ENCODE data around the gene CLMN. TPM values are rescaled to one million over a fixed set of nuclear protein-coding genes. Genes with fewer than 3 reads are reported as not detected.
A peak's percentile ranks its signal among the peaks of the same experiment; 100 is the strongest.

Gene CLMN
- total and polyA plus RNA-seq, 2 of the 13 experiments (the other 11 are each of a cell fraction or from before 2014, with no cell fraction given), result 15.1 to 16.7 TPM

GRCh38 chr14:95304342-95304741 lies 15.4 kb downstream of the CLMN start (continued):
- TF ChIP-seq ZNF687 (CRISPR knock-in tag; IDR thresholded peaks at IDR 0.05) (no peak), PLRG1 (conservative IDR thresholded peaks at IDR 0.05) (no peak), ZNF260 (CRISPR knock-in tag; IDR thresholded peaks at IDR 0.05; ENCODE audit: borderline replicate concordance, low read depth) (no peak), PRPF4 (IDR thresholded peaks at IDR 0.05; ENCODE audit: low read depth, low read length, poor library complexity, severe bottlenecking) (peak; percentile 61)

GRCh38 chr14:95303552-95303951 lies 16.2 kb downstream of the CLMN start:
- ChIA-PET POLR2A (no interaction called here), CTCF (ENCODE audit: low intra/inter-chr PET ratio, low total read pairs) (no interaction called here)
- no peak overlapping the region for H3K4me3 ChIP-seq (replicated peaks in 1 of 3; ENCODE audit: insufficient read depth in 1 of 3, low read depth in 2 of 3, low read length in 3 of 3)
- H3K27ac ChIP-seq (ENCODE audit: extremely low read length, insufficient read depth, low read length), result no peak overlapping the region
- no peaks in the 10 kb centered on the region for H4K20me1 ChIP-seq (ENCODE audit: insufficient read depth, low read length)
- DNase-seq (ENCODE audit: low spot score) (no peak), FAIRE-seq (no peak), ATAC-seq (no peak)
- no peak overlapping the region for H3K9ac ChIP-seq (ENCODE audit: insufficient read depth, low read depth, low read length)
- TF ChIP-seq KLF16 (CRISPR knock-in tag; IDR thresholded peaks at IDR 0.05), result no peak
- TF ChIP-seq ATF3 (CRISPR knock-in tag; IDR thresholded peaks at IDR 0.05), result no peak
- TF ChIP-seq TRIM22 (IDR thresholded peaks at IDR 0.05), result no peak
- TF ChIP-seq TFDP2 (CRISPR knock-in tag; IDR thresholded peaks at IDR 0.05), result no peak
- peaks cover 84% of the 10 kb centered on the region for H3K4me1 ChIP-seq (ENCODE audit: insufficient read depth, low read length)
- no peaks in the 10 kb centered on the region for H3K9me3 ChIP-seq (ENCODE audit: low read length)
- H3K36me3 ChIP-seq (replicated peaks in 1 of 2; ENCODE audit: control insufficient read depth in 1 of 2, insufficient read depth in 2 of 2, low read length in 2 of 2), result no peaks in the 10 kb centered on the region
- no peaks in the 10 kb centered on the region for H3K27me3 ChIP-seq (ENCODE audit: control insufficient read depth in 1 of 2, insufficient read depth in 2 of 2, low read length in 2 of 2)
- WGBS (ENCODE audit: low lambda C conversion rate), result 92% methylated on average over 4 of the region's 4 CpGs
- intact Hi-C loops (cut with micrococcal nuclease; ENCODE audit: unreplicated experiment), result no loop called here
- no peak overlapping the region for H2AFZ ChIP-seq (ENCODE audit: low read length)
- in situ Hi-C loops (cut with HindIII; ENCODE audit: extremely low pct_ligation_motif_present, low pct_unique_long_range_greater_than_20kb), result no loop called here
- peaks cover 10% of the 10 kb centered on the region for H3K79me2 ChIP-seq (ENCODE audit: insufficient read depth, low read length)
- BruUV-seq (replicated peaks), result no TSS peak
- H3K4me2 ChIP-seq (ENCODE audit: low read depth, low read length), result no peak overlapping the region

All from HepG2 (cell line).